Ovary (tissue), 3 donors: ENCODE data around the gene HK1.

ENCODE experiments used
- CTCF ChIP-seq, 3 donors: fragments of 450-650 bp in 2 of 3; fragments of 200-600 bp in 1 of 3; IDR thresholded peaks; one replicate each; pipeline versions ENCODE4 v1.5.1 to v1.8.0; 2016 to 2022; ENCODE audit warnings: antibody characterized with exemption in 3 of 3, mild to moderate bottlenecking in 1 of 3
- POLR2A ChIP-seq: fragments of 450-650 bp; IDR thresholded peaks from one replicate; pipeline ENCODE4 v1.6.1; 2017; ENCODE audit warnings: antibody characterized with exemption, mild to moderate bottlenecking, moderate library complexity
- donor health status: DM: no; HTN: no; CAD: no.

- TF ChIP-seq CTCF (IDR thresholded peaks at IDR 0.05) (no peak), POLR2A (no peak)
Observed at GRCh38 chr10:69268761-69269416, 9.4 kb upstream of the HK1 start.
